Kidney tubule cell (primary cell): ENCODE data around the gene TINCR.

Source experiments
- DNase-seq: peaks from one replicate; pipeline ENCODE4 v3.0.0-alpha.2; 2018; ENCODE audit warnings: low spot score

TINCR gene

GRCh38 chr19:5588906-5589676 lies 21.3 kb upstream of the TINCR start:
- DNase-seq, result no peak

- no peak for DNase-seq
These were observed 20.7 kb upstream of the TINCR start for GRCh38 chr19:5588441-5588840.

GRCh38 chr19:5587661-5588060 lies 19.9 kb upstream of the TINCR start:
- no peak for DNase-seq

- DNase-seq, result no peak
These were observed 19.3 kb upstream of the TINCR start for GRCh38 chr19:5587071-5587455.

- no peak for DNase-seq
These were observed 18.7 kb upstream of the TINCR start for GRCh38 chr19:5586300-5587070.

GRCh38 chr19:5585461-5586299 lies 17.9 kb upstream of the TINCR start:
- no peak for DNase-seq

- DNase-seq, result no peak
These were observed 12.4 kb upstream of the TINCR start for GRCh38 chr19:5580161-5580571.

- DNase-seq, result no peak
These were observed 11.9 kb upstream of the TINCR start for GRCh38 chr19:5579697-5580096.

GRCh38 chr19:5579286-5579685 lies 11.5 kb upstream of the TINCR start:
- no peak for DNase-seq

GRCh38 chr19:5578097-5578846 lies 10.5 kb upstream of the TINCR start:
- peak; percentile 39 for DNase-seq

- no peak for DNase-seq
These were observed 7.8 kb upstream of the TINCR start for GRCh38 chr19:5575590-5575989.

- no peak for DNase-seq
These were observed 5.0 kb upstream of the TINCR start for GRCh38 chr19:5572556-5573286.

GRCh38 chr19:5571777-5572176 lies 4.0 kb upstream of the TINCR start:
- no peak for DNase-seq

GRCh38 chr19:5567970-5568407 lies 236 bp upstream of the TINCR start:
- no peak for DNase-seq

GRCh38 chr19:5564930-5565329 lies 2.8 kb downstream of the TINCR start:
- no peak for DNase-seq

- peak; percentile 42 for DNase-seq
These were observed 3.7 kb downstream of the TINCR start for GRCh38 chr19:5563935-5564612.

GRCh38 chr19:5563008-5563431 lies 4.7 kb downstream of the TINCR start:
- no peak for DNase-seq

- no peak for DNase-seq
These were observed 5.5 kb downstream of the TINCR start for GRCh38 chr19:5562280-5562679.

- no peak for DNase-seq
These were observed 6.2 kb downstream of the TINCR start for GRCh38 chr19:5561559-5561958.

GRCh38 chr19:5560156-5560555 lies 7.6 kb downstream of the TINCR start:
- no peak for DNase-seq

GRCh38 chr19:5559804-5560133 lies 8.0 kb downstream of the TINCR start:
- no peak for DNase-seq
